CD4-positive, alpha-beta T cell (primary cell): ENCODE data around the gene KIR3DL2. TPM values are rescaled to one million over a fixed set of nuclear protein-coding genes. Genes with fewer than 3 reads are reported as not detected.
"Not testable (repeated sequence)": the region's sequence is repeated elsewhere in the genome, so short reads cannot be mapped to it uniquely, and the experiment has no call there.

Experiments used
- ATAC-seq: fragments of 200-7000 bp; cut with Tn5 transposase; one replicate; pipeline ENCODE4 v1.10.0; 2022; ENCODE audit warnings: mild to moderate bottlenecking; ENCODE audit not compliant: poor library complexity
- CTCF ChIA-PET: fragments of 350-600 bp; sonication (Branson Sonifier 250); formaldehyde crosslinking; loops from one replicate; lab custom pipeline; 2021; ENCODE audit warnings: antibody characterized with exemption, inconsistent platforms; lab: Charles Lee
- POLR2A ChIA-PET: fragments of 350-600 bp; sonication (Branson Sonifier 250); formaldehyde crosslinking; loops from one replicate; lab custom pipeline; 2021; ENCODE audit warnings: antibody characterized with exemption, inconsistent platforms; lab: Charles Lee
- DNase-seq, 14 experiments: peaks; one replicate each; pipeline ENCODE4 v3.0.0-alpha.2; 2013 to 2020; ENCODE audit warnings: mixed read lengths in 2 of 14
- H3K27ac ChIP-seq, 2 donors: one replicate each; pipeline versions ENCODE4 v1.5.1 to v1.7.0; 2013; ENCODE audit warnings: low read length in 2 of 2, low read depth in 1 of 2, mild to moderate bottlenecking in 1 of 2
- H3K27me3 ChIP-seq, 2 experiments: 1 replicate in 1 of 2; 2 replicates in 1 of 2; pipeline versions ENCODE4 v1.6.1 to v1.7.0; 2013; ENCODE audit warnings: low read length in 2 of 2, control low read depth in 1 of 2, mild to moderate bottlenecking in 1 of 2, moderate library complexity in 1 of 2; ENCODE audit not compliant: insufficient read depth in 2 of 2, control insufficient read depth in 1 of 2
- H3K36me3 ChIP-seq: one replicate; pipeline ENCODE4 v1.6.1; 2013; ENCODE audit warnings: low read length, control low read depth; ENCODE audit not compliant: insufficient read depth
- H3K4me1 ChIP-seq: one replicate; pipeline ENCODE4 v1.6.1; 2013; ENCODE audit warnings: low read length, control low read depth; ENCODE audit not compliant: insufficient read depth
- H3K4me3 ChIP-seq: one replicate; pipeline ENCODE4 v1.5.1; 2013; ENCODE audit warnings: mild to moderate bottlenecking, low read length, moderate library complexity
- H3K9me3 ChIP-seq, 2 experiments: 1 replicate in 1 of 2; 2 replicates in 1 of 2; pipeline versions ENCODE4 v1.6.1 to v1.7.0; 2013; ENCODE audit warnings: low read length in 2 of 2, mild to moderate bottlenecking in 2 of 2, control low read depth in 1 of 2, moderate library complexity in 1 of 2; ENCODE audit not compliant: control insufficient read depth in 1 of 2, insufficient read depth in 1 of 2
- H3K27ac Mint-ChIP-seq: one replicate; pipeline ENCODE4 v1.8.0; 2020; ENCODE audit warnings: mixed read lengths
- H3K27me3 Mint-ChIP-seq: one replicate; pipeline ENCODE4 v1.8.0; 2021; ENCODE audit warnings: mixed read lengths
- H3K36me3 Mint-ChIP-seq: one replicate; pipeline ENCODE4 v1.8.0; 2021; ENCODE audit warnings: low read depth, mixed read lengths
- H3K4me1 Mint-ChIP-seq: one replicate; pipeline ENCODE4 v1.8.0; 2021; ENCODE audit warnings: low read depth, mixed read lengths
- H3K4me3 Mint-ChIP-seq: one replicate; pipeline ENCODE4 v1.8.0; 2020; ENCODE audit warnings: mild to moderate bottlenecking, mixed read lengths
- H3K9me3 Mint-ChIP-seq: one replicate; pipeline ENCODE4 v1.8.0; 2020; ENCODE audit warnings: mixed read lengths
- intact Hi-C, 2 experiments: fragments of 100-400 bp; cut with DNase I in 1 of 2; cut with micrococcal nuclease in 1 of 2; formaldehyde crosslinking; loops; one replicate each; pipeline versions ENCODE4 v1.15.1 to v1.9.0; 2023 to 2025; cut with DNase I, micrococcal nuclease
- total RNA-seq, 174 experiments: library from RNA in 2 of 174; stranded (reverse) in 2 of 174; gene quantifications; one replicate each; pipeline ENCODE4 v1.2.3 and lab custom pipeline; 2021 to 2026
- TF ChIP-seq, protein P1 (sequence below): fragments of 200-600 bp; IDR thresholded peaks from one replicate; pipeline ENCODE4 v1.8.0; 2022; ENCODE audit warnings: antibody characterized with exemption, mild to moderate bottlenecking

The KIR3DL2 gene
- total RNA-seq, 2 experiments from 2014 or later = 1.4 to 1.6 TPM

DNA sequence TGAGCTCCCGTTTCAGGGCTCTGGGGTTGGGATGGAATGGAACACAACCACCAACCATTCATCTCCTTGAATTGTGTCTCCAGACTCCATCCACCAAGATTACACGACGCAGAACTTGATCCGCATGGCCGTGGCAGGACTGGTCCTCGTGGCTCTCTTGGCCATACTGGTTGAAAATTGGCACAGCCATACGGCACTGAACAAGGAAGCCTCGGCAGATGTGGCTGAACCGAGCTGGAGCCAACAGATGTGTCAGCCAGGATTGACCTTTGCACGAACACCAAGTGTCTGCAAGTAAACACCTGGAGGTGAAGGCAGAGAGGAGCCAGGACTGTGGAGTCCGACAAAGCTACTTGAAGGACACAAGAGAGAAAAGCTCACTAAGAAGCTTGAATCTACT lies 39.3 kb downstream of the KIR3DL2 start:
- Histone ChIP-seq H3K27ac (no peak overlapping the region), H3K9me3 (no peaks in the 10 kb centered on the region), H3K27me3 (no peaks in the 10 kb centered on the region), H3K4me1 (no peaks in the 10 kb centered on the region), H3K36me3 (no peaks in the 10 kb centered on the region), H3K4me3 (no peak overlapping the region)
- ChIA-PET POLR2A (no interaction called here), CTCF (no interaction called here)
- TF ChIP-seq, protein P1, sequence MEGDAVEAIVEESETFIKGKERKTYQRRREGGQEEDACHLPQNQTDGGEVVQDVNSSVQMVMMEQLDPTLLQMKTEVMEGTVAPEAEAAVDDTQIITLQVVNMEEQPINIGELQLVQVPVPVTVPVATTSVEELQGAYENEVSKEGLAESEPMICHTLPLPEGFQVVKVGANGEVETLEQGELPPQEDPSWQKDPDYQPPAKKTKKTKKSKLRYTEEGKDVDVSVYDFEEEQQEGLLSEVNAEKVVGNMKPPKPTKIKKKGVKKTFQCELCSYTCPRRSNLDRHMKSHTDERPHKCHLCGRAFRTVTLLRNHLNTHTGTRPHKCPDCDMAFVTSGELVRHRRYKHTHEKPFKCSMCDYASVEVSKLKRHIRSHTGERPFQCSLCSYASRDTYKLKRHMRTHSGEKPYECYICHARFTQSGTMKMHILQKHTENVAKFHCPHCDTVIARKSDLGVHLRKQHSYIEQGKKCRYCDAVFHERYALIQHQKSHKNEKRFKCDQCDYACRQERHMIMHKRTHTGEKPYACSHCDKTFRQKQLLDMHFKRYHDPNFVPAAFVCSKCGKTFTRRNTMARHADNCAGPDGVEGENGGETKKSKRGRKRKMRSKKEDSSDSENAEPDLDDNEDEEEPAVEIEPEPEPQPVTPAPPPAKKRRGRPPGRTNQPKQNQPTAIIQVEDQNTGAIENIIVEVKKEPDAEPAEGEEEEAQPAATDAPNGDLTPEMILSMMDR = no peak
- intact Hi-C loops = no loop called here
- no peak overlapping the region for H3K4me3 Mint-ChIP-seq
- peaks cover 14% of the 10 kb centered on the region for H3K27me3 Mint-ChIP-seq
- no peak for ATAC-seq
- no peaks in the 10 kb centered on the region for H3K4me1 Mint-ChIP-seq
- H3K27ac Mint-ChIP-seq = no peak overlapping the region
- DNase-seq = no peak
- H3K36me3 Mint-ChIP-seq = no peaks in the 10 kb centered on the region
- H3K9me3 Mint-ChIP-seq = no peaks in the 10 kb centered on the region

DNA sequence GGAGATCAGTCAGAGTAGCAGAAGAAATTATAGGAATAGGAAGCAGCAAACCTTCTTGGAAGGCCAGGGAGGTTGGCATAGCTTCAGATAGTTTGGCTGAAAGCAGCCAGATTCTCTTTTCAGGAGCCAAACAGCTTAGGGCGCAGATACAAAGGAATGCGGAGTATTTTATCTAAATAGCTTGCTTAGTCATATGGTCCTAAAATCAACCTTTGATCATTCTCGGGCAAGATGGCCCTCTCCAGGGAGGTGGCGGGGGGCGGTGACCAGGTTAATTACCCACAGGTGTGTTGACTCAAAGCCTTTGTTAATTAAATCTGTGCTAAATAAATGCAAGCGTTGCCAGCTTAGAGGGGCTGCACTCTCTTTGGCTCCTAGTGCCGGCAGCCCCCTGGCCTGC lies 43.2 kb downstream of the KIR3DL2 start:
- H3K27ac Mint-ChIP-seq = no peak overlapping the region
- ChIA-PET CTCF (no interaction called here), POLR2A (no interaction called here)
- no peaks in the 10 kb centered on the region for H3K9me3 Mint-ChIP-seq
- intact Hi-C loops = no loop called here
- H3K36me3 ChIP-seq = no peaks in the 10 kb centered on the region
- H3K4me1 Mint-ChIP-seq = no peaks in the 10 kb centered on the region
- TF ChIP-seq, protein P1 = no peak
- H3K36me3 Mint-ChIP-seq = no peaks in the 10 kb centered on the region
- H3K27ac ChIP-seq = no peak overlapping the region
- ATAC-seq = no peak
- peaks cover 25% of the 10 kb centered on the region for H3K27me3 Mint-ChIP-seq
- no peak overlapping the region for H3K4me3 Mint-ChIP-seq
- peaks cover 0 to 4% of the 10 kb centered on the region in 2 experiments for H3K27me3 ChIP-seq
- H3K4me1 ChIP-seq = no peaks in the 10 kb centered on the region
- no peaks in the 10 kb centered on the region for H3K9me3 ChIP-seq
- DNase-seq = no peak
- no peak overlapping the region for H3K4me3 ChIP-seq

- intact Hi-C loops, H3K27ac ChIP-seq, H3K27me3 ChIP-seq, H3K36me3 Mint-ChIP-seq, H3K4me3 Mint-ChIP-seq, H3K4me3 ChIP-seq, POLR2A ChIA-PET, CTCF ChIA-PET, H3K36me3 ChIP-seq, H3K4me1 ChIP-seq, H3K4me1 Mint-ChIP-seq, H3K9me3 Mint-ChIP-seq, DNase-seq, ATAC-seq, H3K9me3 ChIP-seq, H3K27ac Mint-ChIP-seq: not testable (repeated sequence)
- H3K27me3 Mint-ChIP-seq = peaks cover 32% of the 10 kb centered on the region
Measured at GRCh38 chr19:54894106-54894505, 43.9 kb downstream of the KIR3DL2 start.

- POLR2A ChIA-PET = no interaction called here
- ATAC-seq (no peak), DNase-seq (no peak)
- Mint-ChIP-seq H3K9me3 (no peaks in the 10 kb centered on the region), H3K4me3 (no peak overlapping the region), H3K27ac (no peak overlapping the region), H3K27me3 (peaks cover 38% of the 10 kb centered on the region), H3K36me3 (no peaks in the 10 kb centered on the region), H3K4me1 (no peaks in the 10 kb centered on the region)
- TF ChIP-seq, protein P1 = no peak
- Histone ChIP-seq H3K4me3 (no peak overlapping the region), H3K9me3 (no peaks in the 10 kb centered on the region), H3K27me3 (peaks cover 0 to 4% of the 10 kb centered on the region in 2 experiments), H3K27ac (no peak overlapping the region), H3K4me1 (no peaks in the 10 kb centered on the region), H3K36me3 (no peaks in the 10 kb centered on the region)
- CTCF ChIA-PET = no interaction called here
- intact Hi-C loops = no loop called here
Measured at GRCh38 chr19:54896036-54896435, 45.8 kb downstream of the KIR3DL2 start.

DNA sequence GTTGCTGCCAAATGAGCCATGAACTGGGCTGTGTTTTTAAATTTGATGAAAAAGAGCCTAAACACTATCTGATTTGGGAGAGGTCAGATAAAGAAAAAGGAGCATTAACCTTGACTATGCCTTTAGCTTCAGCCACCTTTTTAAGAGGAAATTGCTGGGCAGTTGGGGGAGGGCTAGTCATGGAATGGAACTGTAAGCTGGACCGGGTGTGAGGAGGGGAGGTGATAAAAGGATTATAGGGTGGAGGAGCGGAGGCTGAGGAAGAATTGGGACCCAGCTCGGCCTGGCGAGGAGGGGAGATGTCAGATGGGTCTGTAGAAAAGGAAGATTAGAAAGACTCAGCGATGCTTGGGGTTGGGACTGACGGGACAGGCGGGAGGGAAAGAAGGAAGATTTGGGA lies 48.4 kb downstream of the KIR3DL2 start:
- H3K27me3 ChIP-seq, intact Hi-C loops, CTCF ChIA-PET, H3K4me3 ChIP-seq, H3K27ac Mint-ChIP-seq, H3K36me3 Mint-ChIP-seq, H3K4me1 ChIP-seq, H3K4me1 Mint-ChIP-seq, DNase-seq, H3K36me3 ChIP-seq, H3K9me3 ChIP-seq, ATAC-seq, H3K9me3 Mint-ChIP-seq, POLR2A ChIA-PET, H3K27ac ChIP-seq, H3K4me3 Mint-ChIP-seq: not testable (repeated sequence)
- H3K27me3 Mint-ChIP-seq = peaks cover 38% of the 10 kb centered on the region
